Measurements from ENCODE around the gene NOTCH4. TPM values are rescaled to one million over a fixed set of nuclear protein-coding genes. Genes with fewer than 3 reads are reported as not detected.
"Not testable (repeated sequence)": the region's sequence is repeated elsewhere in the genome, so short reads cannot be mapped to it uniquely, and the experiment has no call there.

NOTCH4 gene
- total RNA-seq, 1 experiment from 2014 or later = 0.27 TPM

DNA sequence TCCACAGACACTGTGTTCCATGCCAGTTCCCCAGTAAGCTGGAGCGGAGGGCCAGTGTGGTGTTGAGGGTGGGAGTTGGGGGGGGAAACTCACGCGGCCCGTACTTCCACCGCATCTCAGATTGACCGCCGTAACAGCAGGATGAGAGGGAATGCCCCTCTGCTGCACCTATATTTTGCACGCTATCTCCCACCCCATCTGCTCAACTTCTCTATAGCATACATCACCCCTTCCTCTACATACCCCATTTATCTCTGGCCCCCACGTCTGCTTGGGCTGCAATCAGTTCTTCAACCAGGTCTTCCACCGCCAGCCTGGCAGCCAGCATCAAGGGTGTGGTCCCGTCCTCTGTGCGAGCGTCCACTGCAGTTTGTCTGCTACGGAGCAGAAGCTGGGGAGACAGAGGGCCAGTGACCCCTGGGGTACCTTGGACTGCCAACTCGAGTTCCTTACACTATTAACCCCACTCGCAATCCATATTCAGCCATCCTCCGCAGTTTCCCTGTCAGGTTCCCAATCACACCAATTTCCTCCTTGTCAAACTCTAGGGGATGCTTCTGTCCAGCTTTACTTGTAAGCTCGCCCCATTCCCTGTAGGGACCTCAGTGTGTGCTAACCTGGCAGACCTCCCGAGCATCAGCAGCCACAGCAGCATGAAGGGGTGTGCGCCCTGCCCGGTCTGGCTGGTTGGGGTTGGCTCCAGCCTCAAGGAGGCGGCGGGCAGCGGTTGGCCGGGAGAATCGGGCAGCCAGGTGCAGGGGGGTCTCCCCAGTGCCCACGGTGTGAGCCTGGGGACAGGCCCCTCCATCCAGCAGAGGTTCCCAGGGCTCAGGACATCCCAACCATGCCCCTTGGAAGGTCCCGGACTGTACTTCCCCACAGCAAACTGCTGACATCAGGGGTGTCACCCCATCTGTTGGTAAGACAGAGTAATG, 26.9 kb downstream of the NOTCH4 start:
- in situ Hi-C loops (cut with HindIII; ENCODE audit: low sequenced_read_pairs) = no loop called here
- no peak for DNase-seq (ENCODE audit: low spot score)

DNA sequence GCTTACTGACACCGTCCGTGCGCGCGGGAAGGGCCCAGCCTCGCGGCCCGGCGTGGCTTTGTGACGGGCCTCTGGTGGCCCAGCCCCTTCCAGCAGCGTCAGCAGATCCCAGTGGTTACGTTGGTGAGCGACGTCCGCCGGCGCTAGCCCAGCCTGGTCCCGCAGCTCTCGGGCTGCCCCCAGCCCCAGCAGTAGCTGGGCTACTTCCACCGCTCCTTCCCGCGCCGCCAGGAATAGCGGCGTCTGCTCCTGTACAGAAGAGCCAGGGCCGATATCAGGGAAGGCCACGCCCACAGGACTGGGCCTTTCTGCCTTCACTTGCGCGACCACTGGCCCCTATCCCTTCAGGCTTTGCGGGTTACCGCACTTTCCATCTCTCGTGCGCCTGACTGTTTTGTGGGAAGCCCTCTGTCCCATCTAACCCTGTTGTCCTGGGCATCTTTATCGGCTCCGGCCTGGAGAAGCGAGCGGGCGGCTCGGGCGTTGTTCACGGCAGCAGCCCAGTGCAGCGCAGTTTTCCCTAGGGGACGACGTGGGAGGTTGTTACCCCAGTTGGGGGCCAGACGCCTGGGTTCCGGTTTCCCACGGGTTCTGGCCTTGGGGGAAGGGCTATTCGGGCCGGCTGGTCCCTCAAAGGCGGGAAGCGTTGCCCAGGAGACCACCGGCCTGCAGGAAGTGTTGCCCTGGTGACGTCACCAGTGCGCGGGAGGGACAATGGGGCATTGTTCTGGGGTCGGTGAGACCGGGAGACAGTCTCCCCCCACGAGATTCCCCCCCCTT, 27.8 kb downstream of the NOTCH4 start:
- in situ Hi-C loops (cut with HindIII; ENCODE audit: low sequenced_read_pairs) = no loop called here

DNA sequence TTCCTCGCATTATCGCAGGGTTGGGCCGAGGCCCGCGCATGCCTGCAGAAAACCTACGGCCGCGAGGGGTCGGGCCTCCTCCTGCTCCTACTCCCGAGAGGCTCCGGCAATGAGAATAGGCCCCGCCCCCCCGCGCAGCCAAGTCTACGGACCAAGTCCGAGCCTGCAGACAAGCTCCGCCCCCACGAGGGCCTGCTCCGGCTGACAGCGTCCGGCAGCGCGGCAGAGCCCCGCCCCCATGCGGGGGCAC, 28.3 kb downstream of the NOTCH4 start:
- DNase-seq (ENCODE audit: low spot score) = peak; percentile 100
- in situ Hi-C loops (cut with HindIII; ENCODE audit: low sequenced_read_pairs) = no loop called here

More for the DNA sequence above, 27.8 kb downstream of the NOTCH4 start:
- peak; percentile 79 for DNase-seq (ENCODE audit: low spot score)

DNA sequence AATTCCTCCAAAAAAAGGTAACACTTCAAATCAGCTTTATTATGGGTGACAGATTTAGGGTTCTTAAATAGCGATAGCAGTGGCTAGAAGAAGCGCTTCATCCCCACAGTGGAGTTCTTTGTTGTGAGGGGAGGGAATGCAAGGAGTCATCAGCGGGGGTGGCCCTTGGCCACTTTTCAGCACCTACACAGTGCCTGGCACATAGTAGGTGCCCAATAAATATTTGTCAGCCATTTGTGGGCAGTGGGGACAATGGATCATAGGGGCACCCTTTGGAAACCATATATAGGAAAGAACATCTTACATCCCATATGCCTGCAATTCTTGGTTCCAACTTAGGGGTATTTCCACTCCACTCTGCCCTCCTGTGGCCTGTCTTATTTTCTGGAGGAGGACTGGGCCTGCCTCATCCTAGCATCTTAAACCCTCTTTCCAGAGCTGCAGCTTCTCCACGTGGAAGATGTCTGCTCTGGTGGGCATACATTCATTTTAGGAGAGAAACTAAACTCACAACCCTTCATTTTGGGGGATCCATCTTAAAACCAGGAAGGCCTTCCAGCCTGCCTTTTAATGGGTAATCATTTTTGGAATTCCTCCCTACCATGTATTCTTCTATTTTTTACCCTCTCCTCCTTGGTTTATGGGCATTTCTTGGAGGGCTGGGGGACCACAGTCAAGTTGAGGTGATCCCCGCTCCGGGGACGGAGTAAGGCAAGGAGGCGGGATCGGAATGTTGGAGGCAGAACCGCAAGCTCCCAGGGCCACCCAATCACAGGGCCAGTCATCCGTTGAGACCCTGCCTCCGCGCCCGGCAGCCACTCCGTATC, 28.8 kb downstream of the NOTCH4 start:
- in situ Hi-C loops (cut with HindIII; ENCODE audit: low sequenced_read_pairs) = no loop called here
- DNase-seq (ENCODE audit: low spot score) = peak; percentile 64

DNA sequence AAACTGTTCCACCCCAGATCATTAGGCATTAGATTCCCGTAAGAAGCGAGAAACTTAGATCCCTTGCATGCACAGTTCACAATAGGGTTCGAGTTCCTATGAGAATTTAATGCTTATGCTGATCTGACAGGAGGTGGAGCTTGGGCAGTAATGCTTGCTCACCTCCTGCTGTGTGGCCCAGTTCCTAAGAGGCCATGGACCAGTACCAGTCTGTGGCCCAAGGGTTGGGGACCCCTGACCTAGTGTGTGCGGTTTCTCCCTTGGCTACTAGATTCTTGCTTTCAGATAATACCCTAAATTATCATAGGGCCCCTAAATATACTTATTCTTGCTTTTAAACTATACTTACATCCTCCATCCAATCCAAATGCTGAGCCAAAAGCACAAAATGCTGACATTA, 29.5 kb downstream of the NOTCH4 start:
- in situ Hi-C loops (cut with HindIII; ENCODE audit: low sequenced_read_pairs) = no loop called here
- DNase-seq (ENCODE audit: low spot score) = no peak

DNA sequence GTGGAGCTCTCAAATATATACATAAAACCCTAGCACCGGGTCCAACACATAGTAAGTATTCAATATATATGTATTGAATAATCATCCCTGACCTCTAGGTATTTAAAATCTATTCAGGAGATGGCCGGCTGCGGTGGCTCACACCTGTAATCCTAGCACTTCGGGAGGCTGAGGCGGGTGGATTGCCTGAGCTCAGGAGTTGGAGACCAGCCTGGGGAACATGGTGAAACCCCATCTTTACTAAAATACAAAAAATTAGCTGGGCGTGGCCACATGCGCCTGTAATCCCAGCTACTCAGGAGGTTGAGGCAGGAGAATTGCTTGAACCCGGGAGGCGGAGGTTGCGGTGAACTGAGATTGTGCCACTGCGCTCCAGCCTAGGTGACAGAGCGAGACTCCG, 30.8 kb downstream of the NOTCH4 start:
- in situ Hi-C loops (cut with HindIII; ENCODE audit: low sequenced_read_pairs); DNase-seq (ENCODE audit: low spot score): not testable (repeated sequence)

DNA sequence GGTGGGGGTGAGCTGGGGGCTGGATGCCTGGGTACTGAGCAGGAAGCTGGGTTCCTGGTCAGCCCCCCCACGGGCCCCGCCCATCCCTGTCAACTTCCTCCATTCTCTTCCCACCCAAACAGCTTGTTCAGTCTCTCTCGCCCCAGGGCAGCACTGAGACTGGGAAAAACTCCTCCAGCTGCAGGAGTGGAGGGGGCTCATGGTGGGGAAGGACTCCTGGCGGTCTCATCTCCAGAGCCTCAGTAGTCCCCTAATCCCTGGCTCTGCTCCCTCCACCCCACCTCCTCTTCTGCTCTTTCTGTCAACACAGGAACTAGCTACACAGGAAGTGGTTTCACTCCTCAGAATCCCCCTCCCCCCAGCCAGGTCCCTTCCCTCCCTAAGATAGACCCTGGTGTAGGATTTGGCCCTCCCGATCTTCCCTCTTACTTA, 31.2 kb downstream of the NOTCH4 start, which contains the start of gene GPSM3:
GPSM3 (minus strand) TSS at position 36 of the 432 bp plus-strand sequence. CDS start 130 bp downstream, outside the sequence.
- DNase-seq (ENCODE audit: low spot score) = no peak
- in situ Hi-C loops (cut with HindIII; ENCODE audit: low sequenced_read_pairs) = no loop called here

DNA sequence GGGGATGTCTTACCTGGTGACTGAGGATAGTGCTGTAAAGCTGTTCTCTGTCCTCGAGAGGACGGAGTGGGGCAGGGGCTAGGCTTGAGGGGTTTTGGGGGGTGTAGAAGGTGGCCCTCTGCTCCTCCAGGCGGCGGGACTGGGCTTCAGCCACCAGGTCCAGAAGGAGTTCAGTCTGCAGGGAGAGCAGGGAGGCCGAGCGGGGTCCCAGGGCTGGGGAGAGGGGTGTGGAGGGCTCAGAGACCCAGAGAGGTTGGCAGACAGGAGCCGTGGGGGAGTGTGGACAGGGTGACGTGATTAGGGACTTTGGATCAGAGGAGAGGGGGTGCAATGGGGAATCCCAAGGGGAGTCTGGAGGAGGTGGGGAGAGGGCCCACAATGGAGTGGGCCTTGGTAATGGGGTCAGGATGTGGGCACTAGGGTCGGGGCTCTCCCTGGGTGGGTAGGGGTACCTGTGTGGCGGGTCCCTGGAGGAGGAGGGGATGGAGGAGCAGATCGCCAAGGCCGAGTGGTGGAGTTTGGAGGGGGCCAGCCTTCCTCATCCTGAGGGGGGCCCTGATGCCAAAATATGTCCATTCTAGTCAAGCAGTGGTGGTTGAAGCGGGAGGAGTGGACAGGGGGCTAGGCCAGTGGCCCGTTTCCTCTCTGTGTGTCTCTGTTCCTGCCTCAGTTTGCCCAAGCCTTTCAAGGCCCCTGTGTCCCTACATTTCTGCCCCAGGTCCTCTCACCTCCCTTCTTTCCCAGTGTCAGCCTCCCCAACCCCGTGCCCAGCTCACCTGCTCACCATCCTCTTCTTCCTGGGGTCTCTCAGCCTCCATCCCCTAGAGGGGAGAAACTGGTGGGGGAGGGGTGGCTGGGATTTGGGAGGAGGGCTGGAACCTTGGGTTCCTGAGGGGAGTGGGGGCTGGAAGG, 31.9 kb downstream of the NOTCH4 start:
- in situ Hi-C loops (cut with HindIII; ENCODE audit: low sequenced_read_pairs) = no loop called here

DNA sequence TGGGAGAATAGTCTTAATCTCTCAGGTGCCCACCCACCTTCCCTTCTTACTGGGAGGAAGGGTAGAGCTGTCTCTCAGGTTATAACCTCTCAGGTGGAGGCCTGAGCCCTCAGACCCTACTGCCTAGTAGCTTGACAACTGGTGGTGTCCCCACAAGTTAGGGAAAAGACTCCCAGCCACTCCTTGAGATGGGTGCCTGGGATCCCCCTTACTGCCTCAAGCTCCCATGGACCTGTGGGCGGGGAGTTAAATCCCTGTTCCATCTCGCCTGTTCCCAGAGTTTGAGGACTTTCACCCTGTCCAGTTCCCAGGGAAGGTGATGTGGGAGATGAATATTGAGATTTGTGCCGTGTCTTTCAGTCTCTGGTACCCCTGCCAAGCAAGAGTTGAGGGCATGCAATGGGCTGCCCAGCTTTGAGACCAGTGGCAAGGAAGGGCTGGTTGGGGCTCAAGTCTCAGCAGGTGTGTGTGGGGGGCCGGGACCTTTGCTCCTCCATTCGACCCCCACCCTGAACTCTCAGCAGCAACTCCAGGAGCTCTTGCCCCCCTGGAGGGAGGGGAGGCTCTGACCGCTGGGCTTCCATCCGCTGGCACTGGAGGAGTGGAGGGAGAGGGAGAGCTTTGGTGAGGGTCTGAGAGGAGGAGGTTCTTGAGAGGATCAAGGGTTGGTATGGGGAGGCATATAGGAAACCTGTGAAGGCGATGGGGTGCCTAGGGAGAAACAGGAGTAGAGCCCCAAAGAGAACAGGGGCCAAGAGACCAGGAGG, 32.8 kb downstream of the NOTCH4 start:
- in situ Hi-C loops (cut with HindIII; ENCODE audit: low sequenced_read_pairs) = no loop called here
- DNase-seq (ENCODE audit: low spot score) = no peak

More for the DNA sequence above, 31.9 kb downstream of the NOTCH4 start:
- no peak for DNase-seq (ENCODE audit: low spot score)

DNA sequence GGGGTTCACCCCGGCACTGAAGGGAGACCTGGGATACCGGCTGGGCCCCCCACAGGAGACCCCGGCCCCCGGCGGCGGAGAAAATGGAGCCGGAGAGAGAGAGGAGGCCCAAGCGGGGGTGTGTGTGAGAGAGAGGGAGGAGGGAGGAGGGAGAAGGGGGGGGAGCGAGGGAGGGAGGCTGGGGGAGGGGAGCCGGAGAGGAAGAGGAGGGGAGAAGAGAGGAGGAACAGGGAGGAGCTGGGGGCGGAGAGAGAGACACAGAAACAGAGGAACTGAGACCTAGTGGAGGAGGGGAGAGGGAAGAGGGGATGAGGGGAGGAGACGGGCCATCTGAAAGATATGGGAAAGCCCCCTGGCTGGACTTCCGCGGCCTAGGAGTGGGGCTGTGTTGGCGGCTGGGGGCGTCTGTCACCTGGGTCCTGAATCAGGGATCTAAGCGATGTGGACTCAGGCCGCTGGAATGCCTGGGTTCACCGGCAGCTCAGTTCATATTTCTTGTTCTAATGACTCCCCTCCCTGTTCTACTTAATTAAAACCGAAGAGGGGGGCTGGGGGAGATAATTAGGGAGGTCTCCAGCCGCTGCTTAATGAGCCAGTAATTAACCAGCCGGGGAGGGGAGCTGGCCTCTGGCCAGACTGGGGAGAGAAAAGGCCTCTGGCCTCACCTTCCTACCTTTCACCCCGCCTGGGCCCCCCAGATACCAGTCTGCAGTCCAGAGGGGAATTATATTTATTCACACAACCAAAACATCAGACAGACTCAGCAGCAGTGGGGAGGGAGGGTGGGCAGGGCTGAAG, 33.6 kb downstream of the NOTCH4 start, which contains the start of gene PBX2:
PBX2 (minus strand) TSS at position 149 of the 798 bp plus-strand sequence. CDS start 287 bp downstream, outside the sequence.
- in situ Hi-C loops (cut with HindIII; ENCODE audit: low sequenced_read_pairs) = no loop called here

DNA sequence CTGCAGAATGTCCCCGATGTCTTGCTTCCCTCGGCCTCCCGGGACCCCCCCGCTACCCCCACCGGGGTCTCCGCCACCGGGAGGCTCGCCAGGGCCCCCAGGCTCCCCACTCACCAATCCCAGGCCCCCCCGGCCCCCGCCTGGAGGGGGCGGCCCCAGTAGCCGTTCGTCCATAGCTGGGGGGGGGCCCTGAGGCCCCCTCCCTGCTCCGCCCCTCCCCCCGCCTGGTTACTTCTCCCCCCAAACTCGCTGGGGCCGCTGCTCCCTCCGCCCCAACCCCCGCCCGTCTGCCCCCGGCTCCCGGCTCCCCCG, 34.2 kb downstream of the NOTCH4 start:
- in situ Hi-C loops (cut with HindIII; ENCODE audit: low sequenced_read_pairs) = no loop called here
- no peak for DNase-seq (ENCODE audit: low spot score)

More for the DNA sequence above, 33.6 kb downstream of the NOTCH4 start, which contains the start of gene PBX2:
- DNase-seq (ENCODE audit: low spot score) = peak; percentile 97

DNA sequence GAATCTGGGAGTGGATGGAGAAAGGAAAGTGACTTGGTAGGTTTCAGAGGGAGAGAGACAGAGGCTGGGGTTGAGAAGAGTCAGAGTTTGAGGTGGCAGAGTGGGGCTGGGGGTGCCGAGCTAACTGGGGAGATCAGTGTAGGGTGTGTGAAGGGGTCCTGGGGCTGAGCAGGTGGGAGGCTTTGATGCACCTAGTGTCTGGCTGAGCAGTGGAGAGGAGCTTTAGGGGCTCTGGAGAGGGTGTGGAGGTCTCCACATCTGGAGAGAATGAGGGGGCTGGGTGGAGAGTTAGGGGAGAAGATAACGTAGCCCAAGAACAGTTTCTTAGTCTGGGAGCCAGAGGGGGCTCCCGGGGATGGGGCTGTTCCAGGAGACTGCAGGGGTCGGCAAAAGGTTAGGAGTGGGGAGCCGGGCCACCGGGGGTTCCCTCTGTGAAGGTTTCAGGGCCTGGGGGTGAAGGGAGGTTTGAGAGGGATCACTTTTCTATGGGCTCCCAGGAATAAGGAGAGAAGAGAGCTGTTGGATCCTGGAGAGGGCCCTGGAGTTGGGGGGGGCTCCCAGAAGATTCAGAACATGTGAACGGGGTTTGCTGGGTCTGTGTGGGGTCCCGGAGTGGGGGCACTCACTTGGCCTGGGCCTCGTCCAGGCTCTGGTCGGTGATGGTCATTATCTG, 34.7 kb downstream of the NOTCH4 start:
- in situ Hi-C loops (cut with HindIII; ENCODE audit: low sequenced_read_pairs) = no loop called here
- DNase-seq (ENCODE audit: low spot score) = peak; percentile 23

DNA sequence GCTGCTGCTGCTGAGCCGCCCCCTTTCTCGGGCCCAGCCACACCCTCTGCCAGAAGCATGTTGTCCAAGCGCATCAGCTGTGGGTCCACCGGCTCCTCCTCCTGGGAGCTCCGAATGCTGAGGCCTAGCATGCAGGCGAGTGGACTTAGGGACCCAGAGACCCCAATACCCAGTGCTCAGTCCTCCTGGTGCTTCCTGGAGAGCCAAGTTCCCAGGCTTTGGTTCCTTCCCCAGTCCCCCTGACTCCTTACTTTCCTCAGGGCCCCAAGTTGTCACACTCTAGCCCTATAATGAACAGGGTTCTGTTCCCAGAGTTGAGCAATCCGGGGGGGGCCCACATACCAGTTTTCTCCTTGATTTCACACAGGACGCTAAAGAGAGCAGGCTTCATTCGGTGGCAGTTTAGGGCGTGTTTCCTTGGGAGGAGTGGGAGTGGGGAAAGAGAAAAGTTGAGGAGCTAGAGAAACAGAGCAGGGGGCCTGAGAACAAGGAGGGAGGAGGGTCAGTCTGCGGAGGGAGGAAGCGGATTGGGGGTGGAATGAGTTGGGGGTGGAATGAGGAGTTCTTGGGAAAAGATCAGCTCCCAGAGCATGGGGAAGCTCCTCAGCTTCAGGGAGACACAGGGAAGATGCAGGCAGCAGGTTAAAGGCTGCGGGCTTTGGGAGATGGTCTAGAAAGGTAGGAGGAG, 35.3 kb downstream of the NOTCH4 start:
- in situ Hi-C loops (cut with HindIII; ENCODE audit: low sequenced_read_pairs) = no loop called here
- DNase-seq (ENCODE audit: low spot score) = no peak

DNA sequence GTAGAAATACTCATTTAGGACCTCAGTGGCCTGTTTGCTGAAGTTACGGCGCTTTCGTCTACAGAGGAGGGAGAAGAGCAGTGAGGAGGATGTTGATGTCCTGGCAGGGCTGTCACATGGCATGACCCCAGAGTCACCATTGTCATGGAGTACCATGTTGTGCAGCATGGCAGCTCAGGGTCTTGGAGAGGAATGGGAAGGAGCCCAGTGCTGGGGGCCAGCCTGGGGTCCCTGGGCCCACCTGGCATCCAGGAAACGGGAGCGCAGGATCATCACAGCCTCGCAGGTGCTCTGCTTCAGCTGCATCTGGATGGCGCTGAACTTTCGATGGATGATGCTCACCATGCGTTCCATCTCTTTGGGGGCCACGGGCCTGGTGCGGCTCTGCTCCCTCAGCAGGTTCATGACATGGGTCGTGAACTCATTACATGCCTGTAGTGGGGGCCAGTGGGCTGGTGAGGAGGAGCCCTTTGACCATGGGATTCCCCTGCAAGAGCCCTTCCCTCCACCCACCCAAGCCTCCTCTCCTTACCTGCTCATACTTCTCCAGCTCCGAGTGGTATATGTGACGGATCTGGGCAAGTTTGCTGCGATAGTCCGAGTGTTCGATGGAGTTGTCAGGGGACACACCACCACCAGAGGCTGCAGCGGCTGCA, 36.0 kb downstream of the NOTCH4 start:
- in situ Hi-C loops (cut with HindIII; ENCODE audit: low sequenced_read_pairs); DNase-seq (ENCODE audit: low spot score): not testable (repeated sequence)

DNA sequence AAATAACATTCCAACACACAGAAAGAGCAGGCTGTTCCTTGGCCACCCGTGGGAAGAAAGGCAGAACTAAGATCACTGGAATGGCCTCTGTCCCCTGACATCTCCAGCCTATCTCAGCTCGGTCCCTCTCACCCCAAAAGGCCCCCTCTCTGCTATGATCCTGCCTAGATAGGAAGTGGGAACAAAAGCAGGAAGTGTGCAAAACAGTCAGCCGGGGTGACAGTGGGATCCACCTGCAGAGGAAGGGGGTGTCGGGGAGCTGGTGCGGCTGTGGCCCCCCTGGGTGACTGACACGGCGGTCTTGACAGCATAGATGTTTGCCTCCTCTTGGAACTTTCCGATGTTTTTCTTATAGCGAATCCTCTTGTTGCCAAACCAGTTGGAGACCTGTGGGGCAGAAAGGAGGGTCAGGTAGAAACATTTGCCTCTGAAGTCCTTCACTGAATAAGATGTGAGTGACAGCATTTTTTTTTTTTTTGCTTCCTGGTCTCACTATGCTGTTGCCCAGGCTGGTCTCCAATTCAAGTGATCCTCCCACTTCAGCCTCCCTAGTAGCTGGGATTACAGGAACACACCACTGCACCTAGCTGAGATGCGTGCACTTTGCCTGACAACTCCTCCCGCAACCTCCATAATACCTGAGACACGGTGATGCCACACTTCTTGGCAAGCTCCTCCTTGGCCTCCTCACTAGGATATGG, 36.7 kb downstream of the NOTCH4 start:
- in situ Hi-C loops (cut with HindIII; ENCODE audit: low sequenced_read_pairs) = no loop called here
- DNase-seq (ENCODE audit: low spot score) = no peak
